ENCODE measurements around the gene GJD2.

GJD2 gene

GRCh38 chr15:34721802-34722438 is 32.9 kb downstream of the GJD2 start:
- DNase-seq = no peak

GRCh38 chr15:34721157-34721801 is 33.5 kb downstream of the GJD2 start:
- DNase-seq = no peak

- no peak for DNase-seq
Observed at GRCh38 chr15:34719695-34720094, 35.1 kb downstream of the GJD2 start.

- no peak for DNase-seq
Observed at GRCh38 chr15:34718681-34719665, 35.8 kb downstream of the GJD2 start.

GRCh38 chr15:34717729-34718128 is 37.1 kb downstream of the GJD2 start:
- DNase-seq = no peak

- DNase-seq = no peak
Observed at GRCh38 chr15:34716111-34716510, 38.7 kb downstream of the GJD2 start.

- no peak for DNase-seq
Observed at GRCh38 chr15:34714476-34715121, 40.2 kb downstream of the GJD2 start.

- no peak for DNase-seq
Observed at GRCh38 chr15:34713635-34714034, 41.2 kb downstream of the GJD2 start.

GRCh38 chr15:34709866-34710265 is 44.9 kb downstream of the GJD2 start:
- no peak for DNase-seq

GRCh38 chr15:34708422-34708821 is 46.4 kb downstream of the GJD2 start:
- peak; percentile 46 for DNase-seq

- DNase-seq = no peak
Observed at GRCh38 chr15:34701536-34701935, 53.3 kb downstream of the GJD2 start.

Measured in suppressor macrophage treated with lipopolysaccharide for 4 hours (primary cell).